Activated CD8-positive, alpha-beta T cell treated with anti-CD3 and anti-CD28 coated beads, Interleukin-2, amount 10 ng/mL, durations not matched to agents 7 days and 5 days (primary cell): Measurements from ENCODE around the gene ENTPD2. TPM values are rescaled to one million over a fixed set of nuclear protein-coding genes. Genes with fewer than 3 reads are reported as not detected.

ENCODE experiments used
- ATAC-seq: fragments of 150-1000 bp; cut with Tn5 transposase; one replicate; pipeline ENCODE4 v1.10.0; 2021; ENCODE audit warnings: moderate library complexity
- CTCF ChIA-PET: fragments of 350-600 bp; sonication (Branson Sonifier 250); formaldehyde crosslinking; loops from one replicate; lab custom pipeline; 2021; ENCODE audit warnings: antibody characterized with exemption; lab: Charles Lee
- POLR2A ChIA-PET: fragments of 350-600 bp; sonication (Branson Sonifier 250); formaldehyde crosslinking; loops from one replicate; lab custom pipeline; 2021; ENCODE audit warnings: antibody characterized with exemption; lab: Charles Lee
- DNase-seq: peaks from one replicate; pipeline ENCODE4 v3.0.0-alpha.2; 2020
- H3K27ac Mint-ChIP-seq: one replicate; pipeline ENCODE4 v1.8.0; 2021; ENCODE audit warnings: mild to moderate bottlenecking, mixed read lengths
- H3K27me3 Mint-ChIP-seq: one replicate; pipeline ENCODE4 v1.8.0; 2021; ENCODE audit warnings: low read depth, mixed read lengths
- H3K36me3 Mint-ChIP-seq: one replicate; pipeline ENCODE4 v1.8.0; 2021; ENCODE audit warnings: low read depth, mixed read lengths
- H3K4me1 Mint-ChIP-seq: one replicate; pipeline ENCODE4 v1.8.0; 2021; ENCODE audit warnings: low read depth, mixed read lengths
- H3K4me3 Mint-ChIP-seq: one replicate; pipeline ENCODE4 v1.8.0; 2021; ENCODE audit warnings: mild to moderate bottlenecking, mixed read lengths
- H3K9me3 Mint-ChIP-seq: one replicate; pipeline ENCODE4 v1.8.0; 2022; ENCODE audit warnings: mixed read lengths; ENCODE audit not compliant: insufficient read depth
- total RNA-seq, 2 experiments: library from RNA; stranded (reverse); gene quantifications; one replicate each; pipeline ENCODE4 v1.2.3, GENCODE V29; 2021

ENTPD2 gene
- under 1 TPM in 1 of 2 experiments, not detected in 1; 0.34 TPM for total RNA-seq

DNA sequence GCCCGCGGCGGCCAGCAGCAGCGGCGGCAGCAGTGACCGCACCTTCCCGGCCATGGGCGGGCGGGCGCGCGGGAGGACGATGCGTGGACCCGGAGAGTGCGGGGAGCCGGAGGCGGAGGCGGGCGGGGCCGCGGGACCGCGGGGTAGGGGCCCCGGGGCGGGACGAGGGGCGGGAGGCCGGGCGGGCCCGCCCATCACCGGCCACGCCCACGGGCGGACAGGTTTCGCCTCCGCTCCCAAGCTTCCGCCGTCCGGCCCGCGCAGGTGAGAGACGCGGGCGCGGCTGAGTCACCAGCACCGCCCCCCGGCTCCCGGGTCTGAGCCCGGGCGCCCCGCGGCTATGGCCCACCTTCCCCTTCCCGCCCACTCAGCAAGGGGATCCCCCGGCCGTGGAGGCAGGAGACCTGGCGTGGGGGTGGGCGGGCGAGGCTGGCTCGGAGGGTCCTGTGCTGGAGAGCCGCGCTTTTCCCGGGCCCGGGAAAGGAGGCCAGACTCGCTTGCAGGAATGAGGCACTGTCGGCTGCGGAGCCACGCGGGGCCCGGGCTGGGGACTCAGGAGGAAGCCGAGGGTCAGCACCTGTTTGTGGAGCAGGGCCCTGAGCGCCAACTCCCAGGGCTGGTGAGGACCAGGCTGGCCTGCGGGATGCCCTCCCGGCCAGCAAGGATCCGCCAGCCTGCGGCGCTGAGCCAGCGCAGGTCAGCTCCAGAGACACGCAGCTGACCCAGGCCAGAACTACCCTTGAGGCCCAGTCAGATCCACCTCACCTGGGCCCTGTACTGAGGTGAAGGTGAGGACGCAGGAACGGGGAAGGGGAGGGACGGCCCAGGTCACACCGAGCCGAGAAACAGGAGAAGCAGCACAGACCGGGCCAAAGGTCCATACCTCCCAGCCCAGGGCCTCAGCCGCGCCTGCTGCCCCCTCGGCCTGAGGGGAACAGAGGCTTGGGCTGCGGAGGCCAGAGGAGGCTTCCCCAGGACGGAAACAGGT is at the start of gene ENTPD2:
Gene ENTPD2 (minus strand): TSS at position 118 of the 988 bp plus-strand sequence. CDS start 64 bp downstream, at position 54.
- peak; percentile 52 for DNase-seq
- Mint-ChIP-seq H3K4me3 (no peak within 1 kb of the TSS), H3K27me3 (peaks cover 27% of the 10 kb centered on the region), H3K27ac (no peak within 1 kb of the TSS), H3K9me3 (no peaks in the 10 kb centered on the region), H3K36me3 (no peaks in the 10 kb centered on the region), H3K4me1 (no peaks in the 10 kb centered on the region)
- CTCF ChIA-PET = interaction anchor here (6.0 kb wide), 1 partner anchor 13 kb away, joined by 31 read pairs; no protein-coding TSS in a partner anchor
- POLR2A ChIA-PET = no interaction called here
- peak; percentile 67 for ATAC-seq

DNA sequence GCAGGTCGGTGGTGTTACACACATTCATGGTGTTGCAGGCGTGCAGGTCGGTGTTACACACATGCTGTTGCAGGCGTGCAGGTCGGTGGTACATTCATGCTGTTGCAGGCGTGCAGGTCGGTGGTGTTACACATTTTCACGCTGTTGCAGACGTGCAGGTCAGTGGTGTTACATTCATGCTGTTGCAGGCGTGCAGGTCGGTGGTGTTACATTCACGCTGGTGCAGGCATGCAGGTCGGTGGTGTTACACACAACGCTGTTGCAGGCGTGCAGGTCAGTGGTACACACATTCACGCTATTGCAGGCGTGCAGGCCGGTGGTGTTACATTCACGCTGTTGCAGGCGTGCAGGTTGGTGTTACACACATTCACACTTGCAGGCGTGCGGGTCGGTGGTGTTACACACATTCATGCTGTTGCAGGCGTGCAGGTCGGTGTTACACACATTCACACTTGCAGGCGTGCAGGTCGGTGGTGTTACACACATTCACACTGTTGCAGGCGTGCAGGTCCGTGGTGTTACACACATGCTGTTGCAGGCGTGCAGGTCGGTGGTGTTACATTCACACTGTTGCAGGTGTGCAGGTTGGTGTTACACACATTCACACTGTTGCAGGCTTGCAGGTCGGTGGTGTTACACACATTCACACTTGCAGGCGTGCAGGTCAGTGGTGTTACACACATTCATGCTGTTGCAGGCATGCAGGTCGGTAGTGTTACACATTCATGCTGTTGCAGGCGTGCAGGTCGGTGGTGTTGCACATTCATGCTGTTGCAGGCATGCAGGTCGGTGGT is 49.5 kb upstream of the ENTPD2 start:
- no peaks in the 10 kb centered on the region for H3K27me3 Mint-ChIP-seq
- ChIA-PET CTCF (interaction anchor here (1.4 to 2.6 kb wide), 2 partner anchors 8 to 133 kb away, joined by 3 to 9 read pairs; no protein-coding TSS in a partner anchor), POLR2A (no interaction called here)
- peaks cover 2% of the 10 kb centered on the region for H3K36me3 Mint-ChIP-seq
- H3K27ac Mint-ChIP-seq = no peak overlapping the region
- DNase-seq = no peak
- no peaks in the 10 kb centered on the region for H3K9me3 Mint-ChIP-seq
- ATAC-seq = no peak
- H3K4me1 Mint-ChIP-seq = no peaks in the 10 kb centered on the region
- no peak overlapping the region for H3K4me3 Mint-ChIP-seq

- Mint-ChIP-seq H3K4me3 (no peak overlapping the region), H3K27ac (no peak overlapping the region), H3K9me3 (no peaks in the 10 kb centered on the region), H3K27me3 (no peaks in the 10 kb centered on the region), H3K4me1 (peaks cover 20% of the 10 kb centered on the region), H3K36me3 (peaks cover 17% of the 10 kb centered on the region)
- POLR2A ChIA-PET = no interaction called here
- DNase-seq = no peak
- ATAC-seq = no peak
- CTCF ChIA-PET = no interaction called here
Observed at GRCh38 chr9:137099231-137099630, 45.4 kb upstream of the ENTPD2 start.

- H3K27me3 Mint-ChIP-seq = no peaks in the 10 kb centered on the region
- POLR2A ChIA-PET = no interaction called here
Observed at GRCh38 chr9:137097761-137098462, 44.1 kb upstream of the ENTPD2 start.

GRCh38 chr9:137096785-137097546 is 43.1 kb upstream of the ENTPD2 start:
- peak overlapping the region; percentile 97 for H3K27ac Mint-ChIP-seq
- ChIA-PET POLR2A (interaction anchor here (1.6 to 2.4 kb wide), 6 partner anchors 10 to 144 kb away, joined by 7 to 44 read pairs (median 8); partner anchors contain the start of genes ANAPC2, MAN1B1, SSNA1 and TUBB4B), CTCF (interaction anchor here (0.7 to 2.5 kb wide), 14 partner anchors 8 to 140 kb away, joined by 4 to 41 read pairs (median 11); partner anchors contain the start of genes CYSRT1, DPP7, MAN1B1 and NPDC1)
- H3K4me3 Mint-ChIP-seq = peak overlapping the region; percentile 76
- H3K27me3 Mint-ChIP-seq = no peaks in the 10 kb centered on the region
- H3K4me1 Mint-ChIP-seq = peaks cover 23% of the 10 kb centered on the region
- no peaks in the 10 kb centered on the region for H3K9me3 Mint-ChIP-seq
- no peak for DNase-seq
- peaks cover 28% of the 10 kb centered on the region for H3K36me3 Mint-ChIP-seq
- ATAC-seq = no peak

More at GRCh38 chr9:137097761-137098462, 44.1 kb upstream of the ENTPD2 start:
- no peaks in the 10 kb centered on the region for H3K9me3 Mint-ChIP-seq
- DNase-seq (no peak), ATAC-seq (no peak)
- no peak overlapping the region for H3K4me3 Mint-ChIP-seq
- no peak overlapping the region for H3K27ac Mint-ChIP-seq
- H3K36me3 Mint-ChIP-seq = peaks cover 20% of the 10 kb centered on the region
- peaks cover 21% of the 10 kb centered on the region for H3K4me1 Mint-ChIP-seq
- CTCF ChIA-PET = interaction anchor here (0.7 kb wide), 1 partner anchor 63 kb away, joined by 4 read pairs; no protein-coding TSS in a partner anchor

DNA sequence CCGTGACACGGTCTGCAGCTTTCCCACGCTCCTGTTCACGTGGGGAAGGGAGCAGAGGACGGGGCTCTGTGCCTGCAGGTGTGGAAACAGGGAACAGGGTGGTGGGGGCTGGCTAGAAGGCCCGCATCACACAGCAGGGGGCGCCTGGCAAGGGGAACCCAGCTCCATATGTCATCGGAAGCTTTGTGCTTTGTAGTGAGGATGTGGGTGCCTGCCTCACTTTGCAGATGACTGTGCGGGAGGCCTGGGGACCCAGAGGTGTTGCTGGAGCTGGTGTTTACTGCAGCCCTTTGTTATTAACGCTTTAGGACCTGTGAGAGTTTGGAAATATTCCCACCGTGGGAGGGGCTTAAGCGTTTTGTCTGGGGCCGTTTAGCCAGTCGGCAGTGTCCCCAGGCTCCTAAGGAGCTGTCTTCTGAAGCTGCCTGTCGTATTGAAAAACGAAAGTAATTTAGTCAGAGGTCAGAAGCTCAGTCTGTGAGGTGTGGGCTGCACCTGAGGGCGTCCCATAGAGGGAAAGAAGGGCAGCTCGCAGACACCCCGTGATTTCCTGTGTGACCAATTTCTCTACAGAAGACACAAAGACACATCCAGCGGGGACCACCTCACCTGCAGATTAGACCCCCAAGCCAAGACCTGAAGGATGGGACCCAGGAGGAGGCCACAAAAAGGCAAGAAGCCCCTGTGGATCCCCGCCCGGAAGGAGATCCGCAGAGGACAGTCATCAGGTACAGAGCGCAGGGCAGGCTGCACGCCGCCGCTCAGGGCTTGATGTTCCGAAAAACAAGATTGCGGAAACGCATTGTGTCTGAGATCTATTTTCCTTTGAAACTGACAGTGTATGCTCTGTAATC is 42.0 kb upstream of the ENTPD2 start:
- no peaks in the 10 kb centered on the region for H3K9me3 Mint-ChIP-seq
- peak; percentile 99 for ATAC-seq

DNA sequence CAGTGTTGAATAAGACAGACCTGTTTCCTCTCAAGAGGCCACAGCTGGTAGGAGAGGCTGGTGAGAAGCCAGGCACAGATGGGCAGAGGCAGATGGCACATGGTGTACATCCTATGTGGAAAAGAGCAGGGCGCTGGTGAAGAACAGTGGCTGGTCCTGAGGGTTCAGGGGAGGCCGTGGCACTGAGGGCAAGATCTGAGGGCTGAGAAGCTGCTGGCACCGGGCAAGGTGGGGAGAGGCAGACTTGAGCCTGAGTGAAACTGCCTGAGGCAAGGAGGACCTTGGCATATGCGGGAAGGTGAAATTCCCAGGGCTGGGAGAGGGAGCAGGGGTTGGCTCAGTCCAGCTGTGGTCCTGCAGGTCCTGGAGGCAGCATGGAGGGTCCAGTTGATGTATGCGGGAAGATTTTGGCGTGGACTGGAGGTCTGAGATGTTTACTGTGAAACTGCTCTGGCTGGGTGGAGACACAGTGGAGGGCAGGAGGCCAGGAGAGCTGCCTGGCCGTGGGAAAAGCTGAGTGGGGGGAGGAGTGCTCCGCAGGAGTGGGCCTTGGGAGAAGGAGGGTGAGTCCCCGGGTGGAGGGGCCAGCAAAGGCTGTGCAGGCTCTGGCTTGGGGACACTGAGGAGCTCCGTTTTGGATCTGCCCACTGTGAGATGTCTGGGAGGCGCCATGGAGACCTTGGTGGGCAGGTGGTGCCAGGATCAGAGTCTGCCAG is 35.5 kb upstream of the ENTPD2 start:
- Mint-ChIP-seq H3K9me3 (no peaks in the 10 kb centered on the region), H3K36me3 (peaks cover 31% of the 10 kb centered on the region), H3K27ac (peak overlapping the region; percentile 71), H3K27me3 (no peaks in the 10 kb centered on the region), H3K4me1 (peaks cover 38% of the 10 kb centered on the region), H3K4me3 (no peak overlapping the region)
- ChIA-PET CTCF (interaction anchor here (0.6 to 5.0 kb wide), 6 partner anchors 13 to 272 kb away, joined by 3 to 67 read pairs (median 3); partner anchors contain the start of genes SAPCD2 and UAP1L1), POLR2A (interaction anchor here (1.7 kb wide), 1 partner anchor 151 kb away, joined by 4 read pairs; the partner anchor contains the start of gene TUBB4B)
- no peak for ATAC-seq
- no peak for DNase-seq

More for the DNA sequence above, 42.0 kb upstream of the ENTPD2 start:
- peak; percentile 94 for DNase-seq
- POLR2A ChIA-PET = interaction anchor here (0.7 to 2.4 kb wide), 13 partner anchors 9 to 148 kb away, joined by 3 to 44 read pairs (median 6); partner anchors contain the start of genes ANAPC2, MAN1B1, NDOR1 and SSNA1
- H3K4me1 Mint-ChIP-seq = peaks cover 23% of the 10 kb centered on the region
- peaks cover 31% of the 10 kb centered on the region for H3K36me3 Mint-ChIP-seq
- H3K27me3 Mint-ChIP-seq = no peaks in the 10 kb centered on the region
- peak overlapping the region; percentile 76 for H3K4me3 Mint-ChIP-seq
- peak overlapping the region; percentile 97 for H3K27ac Mint-ChIP-seq
- CTCF ChIA-PET = interaction anchor here (0.8 to 2.5 kb wide), 27 partner anchors 9 to 327 kb away, joined by 3 to 41 read pairs (median 7); partner anchors contain the start of genes CYSRT1, DPP7, EXD3 and MAN1B1

- ATAC-seq (no peak), DNase-seq (no peak)
- Mint-ChIP-seq H3K9me3 (no peaks in the 10 kb centered on the region), H3K36me3 (peaks cover 37% of the 10 kb centered on the region), H3K27me3 (no peaks in the 10 kb centered on the region), H3K4me3 (peak overlapping the region; percentile 90), H3K4me1 (peaks cover 41% of the 10 kb centered on the region), H3K27ac (peak overlapping the region; percentile 94)
- ChIA-PET CTCF (interaction anchor here (0.9 to 5.0 kb wide), 4 partner anchors 8 to 59 kb away, joined by 3 to 67 read pairs (median 23); partner anchors contain the start of gene SAPCD2), POLR2A (interaction anchor here (1.2 to 3.3 kb wide), 5 partner anchors 8 to 135 kb away, joined by 3 to 49 read pairs (median 7); partner anchors contain the start of genes RNF208 and SAPCD2)
Observed at GRCh38 chr9:137088121-137088520, 34.3 kb upstream of the ENTPD2 start.
